Measurements from ENCODE around the gene AP1M1.
"Not testable (repeated sequence)": the region's sequence is repeated elsewhere in the genome, so short reads cannot be mapped to it uniquely, and the experiment has no call there.

Gene AP1M1

DNA sequence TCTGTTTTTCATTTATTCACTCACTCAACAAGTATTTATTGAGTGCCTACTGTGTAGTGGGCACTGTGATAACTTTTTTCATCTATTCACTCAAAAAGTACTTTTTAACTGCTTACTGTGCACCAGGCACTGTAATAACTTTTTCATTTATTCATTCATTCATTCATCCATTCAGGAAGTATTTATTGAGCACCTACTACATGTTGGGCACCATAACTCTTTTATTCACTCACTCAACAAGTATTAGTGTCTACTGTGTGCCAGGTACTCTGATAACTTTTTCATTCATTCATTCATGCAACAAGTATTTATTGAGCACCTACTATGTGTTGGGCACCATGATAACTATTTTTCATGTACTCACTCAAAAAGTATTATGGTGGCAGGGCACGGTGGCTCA, 31.3 kb upstream of the AP1M1 start:
- DNase-seq (ENCODE audit: low spot score): no peak
- in situ Hi-C loops (cut with MboI; ENCODE audit: low sequenced_read_pairs, unreplicated experiment): no loop called here
- TF ChIP-seq, protein P1, sequence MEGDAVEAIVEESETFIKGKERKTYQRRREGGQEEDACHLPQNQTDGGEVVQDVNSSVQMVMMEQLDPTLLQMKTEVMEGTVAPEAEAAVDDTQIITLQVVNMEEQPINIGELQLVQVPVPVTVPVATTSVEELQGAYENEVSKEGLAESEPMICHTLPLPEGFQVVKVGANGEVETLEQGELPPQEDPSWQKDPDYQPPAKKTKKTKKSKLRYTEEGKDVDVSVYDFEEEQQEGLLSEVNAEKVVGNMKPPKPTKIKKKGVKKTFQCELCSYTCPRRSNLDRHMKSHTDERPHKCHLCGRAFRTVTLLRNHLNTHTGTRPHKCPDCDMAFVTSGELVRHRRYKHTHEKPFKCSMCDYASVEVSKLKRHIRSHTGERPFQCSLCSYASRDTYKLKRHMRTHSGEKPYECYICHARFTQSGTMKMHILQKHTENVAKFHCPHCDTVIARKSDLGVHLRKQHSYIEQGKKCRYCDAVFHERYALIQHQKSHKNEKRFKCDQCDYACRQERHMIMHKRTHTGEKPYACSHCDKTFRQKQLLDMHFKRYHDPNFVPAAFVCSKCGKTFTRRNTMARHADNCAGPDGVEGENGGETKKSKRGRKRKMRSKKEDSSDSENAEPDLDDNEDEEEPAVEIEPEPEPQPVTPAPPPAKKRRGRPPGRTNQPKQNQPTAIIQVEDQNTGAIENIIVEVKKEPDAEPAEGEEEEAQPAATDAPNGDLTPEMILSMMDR (IDR thresholded peaks at IDR 0.05; ENCODE audit: borderline replicate concordance, control extremely low read depth, extremely low read depth, insufficient read depth, missing control alignments): no peak

DNA sequence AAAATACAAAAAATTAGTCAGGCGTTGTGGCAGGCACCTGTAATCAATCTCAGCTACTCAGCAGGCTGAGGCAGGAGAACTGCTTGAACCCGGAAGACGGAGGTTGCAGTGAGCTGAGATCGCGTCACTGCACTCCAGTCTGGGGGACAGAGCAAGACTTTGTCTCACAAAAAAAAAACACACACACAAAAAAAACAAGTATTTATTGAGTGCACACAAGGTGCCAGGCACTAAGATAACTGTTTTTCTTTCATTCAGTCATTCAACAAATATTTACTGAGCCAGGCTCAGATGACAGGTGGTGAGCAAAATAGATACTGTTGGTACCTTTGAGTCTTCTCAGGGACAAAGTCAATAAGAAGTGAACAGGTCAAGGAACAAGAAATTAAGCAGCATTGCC, 30.7 kb upstream of the AP1M1 start:
- in situ Hi-C loops (cut with MboI; ENCODE audit: low sequenced_read_pairs, unreplicated experiment): no loop called here
- TF ChIP-seq, protein P1 (IDR thresholded peaks at IDR 0.05; ENCODE audit: borderline replicate concordance, control extremely low read depth, extremely low read depth, insufficient read depth, missing control alignments): no peak
- no peak for DNase-seq (ENCODE audit: low spot score)

DNA sequence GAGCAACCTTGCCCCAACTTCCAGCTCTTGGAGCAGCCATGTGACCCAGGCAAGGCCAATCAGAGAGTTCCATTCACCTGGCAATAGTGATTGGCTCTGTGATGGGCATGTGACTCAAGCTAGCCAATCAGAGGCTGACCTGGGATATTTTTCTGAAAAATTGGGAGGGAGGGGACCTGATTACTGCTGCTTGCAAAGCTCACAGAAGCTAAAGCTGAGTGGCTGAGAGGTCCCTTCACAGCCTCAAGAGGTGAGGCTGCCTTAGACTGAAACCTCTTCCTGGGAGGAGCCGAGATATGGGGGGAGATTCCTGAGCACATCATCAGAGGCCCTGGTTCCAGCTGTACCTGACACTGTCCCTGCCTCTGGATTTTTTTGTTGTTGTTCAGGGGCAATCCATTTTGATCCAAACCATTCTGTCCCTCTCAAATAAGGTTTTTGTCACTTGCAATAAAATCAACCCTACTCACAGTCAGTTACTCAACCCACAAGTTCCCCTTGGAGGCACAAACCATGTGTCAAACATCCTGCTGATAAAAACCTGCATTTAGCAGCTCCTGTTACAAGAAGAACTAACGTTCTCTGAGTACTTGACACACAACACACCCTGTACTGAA, 29.1 kb upstream of the AP1M1 start:
- TF ChIP-seq, protein P1 (IDR thresholded peaks at IDR 0.05; ENCODE audit: borderline replicate concordance, control extremely low read depth, extremely low read depth, insufficient read depth, missing control alignments): no peak
- in situ Hi-C loops (cut with MboI; ENCODE audit: low sequenced_read_pairs, unreplicated experiment): no loop called here
- DNase-seq (ENCODE audit: low spot score): no peak

DNA sequence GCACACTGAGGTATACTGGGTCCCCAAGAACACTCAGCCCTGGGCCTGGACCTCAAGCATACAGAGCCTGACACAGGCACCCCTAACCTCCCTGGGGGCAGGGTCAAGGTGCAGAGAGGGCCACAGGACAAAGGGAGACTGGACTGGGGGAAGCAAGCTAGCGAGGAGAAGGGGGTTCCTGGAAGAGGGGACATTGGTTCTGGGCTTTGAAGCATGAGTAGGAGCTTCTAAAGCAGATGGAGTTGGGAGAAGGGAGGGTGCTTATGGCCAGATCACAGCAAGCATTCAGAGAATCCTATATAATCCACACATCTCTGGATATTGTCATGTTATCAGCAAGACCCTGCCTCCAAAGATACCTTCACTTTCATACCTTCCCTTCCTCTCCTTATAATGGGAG, 27.6 kb upstream of the AP1M1 start:
- TF ChIP-seq, protein P1 (IDR thresholded peaks at IDR 0.05; ENCODE audit: borderline replicate concordance, control extremely low read depth, extremely low read depth, insufficient read depth, missing control alignments): no peak
- DNase-seq (ENCODE audit: low spot score): no peak
- in situ Hi-C loops (cut with MboI; ENCODE audit: low sequenced_read_pairs, unreplicated experiment): no loop called here

DNA sequence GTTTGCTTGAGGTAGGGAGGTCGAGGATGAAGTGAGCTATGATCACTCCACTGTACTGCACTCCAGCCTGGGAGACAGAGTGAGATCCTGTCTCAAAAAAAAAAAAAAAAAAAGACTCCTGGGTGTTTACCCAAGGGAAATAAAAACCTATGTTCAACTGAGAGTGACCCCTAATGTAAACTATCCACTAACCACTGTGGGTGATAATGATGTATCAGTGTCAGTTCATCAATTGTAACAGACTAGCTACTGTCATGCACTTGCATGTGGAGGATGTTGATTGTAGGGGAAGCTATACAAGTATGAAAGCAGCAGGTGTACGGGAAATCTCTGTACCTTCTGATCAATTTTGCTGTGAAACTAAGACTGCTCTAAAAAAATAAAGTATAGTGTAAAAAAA, 21.8 kb upstream of the AP1M1 start:
- TF ChIP-seq, protein P1 (IDR thresholded peaks at IDR 0.05; ENCODE audit: borderline replicate concordance, control extremely low read depth, extremely low read depth, insufficient read depth, missing control alignments): no peak
- no peak for DNase-seq (ENCODE audit: low spot score)
- in situ Hi-C loops (cut with MboI; ENCODE audit: low sequenced_read_pairs, unreplicated experiment): loop anchor here (25.0 kb wide), 1 partner anchor 539 kb away; the partner anchor contains the start of gene CYP4F3

DNA sequence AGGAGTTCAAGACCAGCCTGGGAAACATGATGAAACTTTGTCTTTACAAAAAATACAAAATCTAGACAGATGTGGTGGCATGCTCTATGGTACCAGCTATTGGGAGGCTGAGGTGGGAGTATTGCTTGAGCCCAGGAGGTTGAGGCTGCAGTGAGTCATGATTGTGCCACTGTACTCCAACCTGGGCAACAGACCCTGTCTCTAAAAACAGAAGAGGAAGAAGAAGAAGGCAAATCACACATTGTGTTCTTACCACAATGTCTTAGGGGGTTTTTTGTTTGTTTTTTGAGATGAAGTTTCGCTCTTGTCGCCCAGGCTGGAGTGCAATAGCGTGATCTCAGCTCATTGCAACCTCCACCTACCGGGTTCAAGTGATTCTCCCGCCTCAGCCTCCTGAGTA, 18.8 kb upstream of the AP1M1 start:
- DNase-seq (ENCODE audit: low spot score): not testable (repeated sequence)
- in situ Hi-C loops (cut with MboI; ENCODE audit: low sequenced_read_pairs, unreplicated experiment): loop anchor here (25.0 kb wide), 1 partner anchor 542 kb away; the partner anchor contains the start of gene CYP4F3

DNA sequence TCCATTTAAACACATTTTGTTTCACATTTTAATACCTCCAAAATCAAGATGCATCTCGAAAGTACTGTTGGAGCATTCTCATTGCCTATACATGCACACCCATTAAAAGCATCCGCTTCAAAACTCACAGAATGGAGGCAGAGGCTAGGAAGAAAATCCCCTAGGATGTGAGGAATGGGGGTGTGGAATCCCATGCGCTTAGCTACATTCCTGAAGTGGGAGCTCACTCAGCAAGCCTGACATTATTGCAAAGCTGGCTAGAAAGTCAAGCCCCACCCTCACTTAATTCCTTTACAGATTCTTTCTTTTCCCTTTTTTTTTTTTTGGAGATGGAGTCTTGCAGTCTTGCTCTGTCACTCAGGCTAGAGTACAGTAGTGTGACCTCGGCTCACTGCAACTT, 17.1 kb upstream of the AP1M1 start:
- in situ Hi-C loops (cut with MboI; ENCODE audit: low sequenced_read_pairs, unreplicated experiment): loop anchor here (25.0 kb wide), 1 partner anchor 543 kb away; the partner anchor contains the start of gene CYP4F3
- TF ChIP-seq, protein P1 (IDR thresholded peaks at IDR 0.05; ENCODE audit: borderline replicate concordance, control extremely low read depth, extremely low read depth, insufficient read depth, missing control alignments): no peak

More for the DNA sequence above, 17.1 kb upstream of the AP1M1 start:
- no peak for DNase-seq (ENCODE audit: low spot score)
